ENCODE data around the gene MLF2. TPM values are rescaled to one million over a fixed set of nuclear protein-coding genes. Genes with fewer than 3 reads are reported as not detected.

MLF2 gene
- total RNA-seq, 1 donor from 2014 or later: 73.6 TPM

GRCh38 chr12:6787309-6787708 lies 34.4 kb upstream of the MLF2 start:
- no peaks in the 10 kb centered on the region for H3K36me3 ChIP-seq (ENCODE audit: control insufficient read depth in 3 of 3, insufficient read depth in 3 of 3, low read length in 3 of 3)
- no peak overlapping the region for H3K4me3 ChIP-seq (ENCODE audit: low read length in 3 of 3)
- peaks cover 0 to 3% (median 0%) of the 10 kb centered on the region in 3 donors for H3K4me1 ChIP-seq (ENCODE audit: control insufficient read depth in 3 of 3, insufficient read depth in 3 of 3, low read length in 3 of 3)
- H3K9ac ChIP-seq (ENCODE audit: low read depth in 1 of 3, low read length in 3 of 3): no peak overlapping the region
- no peak overlapping the region for H3K27ac ChIP-seq (ENCODE audit: low read depth, low read length)
- H3K9me3 ChIP-seq (ENCODE audit: control insufficient read depth in 3 of 3, low read length in 3 of 3): no peaks in the 10 kb centered on the region
- no peaks in the 10 kb centered on the region for H3K27me3 ChIP-seq (ENCODE audit: control insufficient read depth in 3 of 3, insufficient read depth in 3 of 3, low read length in 3 of 3)

GRCh38 chr12:6786416-6787094 lies 33.6 kb upstream of the MLF2 start:
- peaks cover 0 to 3% (median 0%) of the 10 kb centered on the region in 3 donors for H3K4me1 ChIP-seq (ENCODE audit: control insufficient read depth in 3 of 3, insufficient read depth in 3 of 3, low read length in 3 of 3)
- H3K27ac ChIP-seq (ENCODE audit: low read depth, low read length): no peak overlapping the region
- no peak overlapping the region for H3K9ac ChIP-seq (ENCODE audit: low read depth in 1 of 3, low read length in 3 of 3)
- H3K27me3 ChIP-seq (ENCODE audit: control insufficient read depth in 3 of 3, insufficient read depth in 3 of 3, low read length in 3 of 3): no peaks in the 10 kb centered on the region
- H3K9me3 ChIP-seq (ENCODE audit: control insufficient read depth in 3 of 3, low read length in 3 of 3): no peaks in the 10 kb centered on the region
- no peak overlapping the region for H3K4me3 ChIP-seq (ENCODE audit: low read length in 3 of 3)
- H3K36me3 ChIP-seq (ENCODE audit: control insufficient read depth in 3 of 3, insufficient read depth in 3 of 3, low read length in 3 of 3): no peaks in the 10 kb centered on the region

DNA sequence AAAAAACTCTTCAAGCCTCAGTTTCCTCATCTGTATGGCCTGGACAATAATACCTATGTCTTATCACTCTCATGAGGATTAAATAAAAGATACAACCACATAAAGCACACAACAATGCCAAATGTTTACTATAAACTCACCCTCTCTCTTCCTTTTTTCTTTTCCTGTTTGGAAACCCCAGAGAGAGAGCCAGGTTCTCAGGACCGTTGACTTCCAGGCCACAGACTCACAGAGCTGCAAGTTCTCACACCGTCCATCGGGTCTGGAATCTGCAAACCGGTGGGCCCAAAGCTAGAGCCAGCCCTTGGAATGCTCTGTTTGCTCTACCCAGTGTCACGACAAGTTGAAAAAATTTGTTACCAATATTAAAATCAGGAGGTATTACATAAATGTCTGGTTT lies 31.8 kb upstream of the MLF2 start:
- Histone ChIP-seq H3K9ac (ENCODE audit: low read depth in 1 of 3, low read length in 3 of 3) (no peak overlapping the region), H3K36me3 (ENCODE audit: control insufficient read depth in 3 of 3, insufficient read depth in 3 of 3, low read length in 3 of 3) (no peaks in the 10 kb centered on the region), H3K27ac (ENCODE audit: low read depth, low read length) (no peak overlapping the region), H3K27me3 (ENCODE audit: control insufficient read depth in 3 of 3, insufficient read depth in 3 of 3, low read length in 3 of 3) (no peaks in the 10 kb centered on the region), H3K9me3 (ENCODE audit: control insufficient read depth in 3 of 3, low read length in 3 of 3) (no peaks in the 10 kb centered on the region), H3K4me3 (ENCODE audit: low read length in 3 of 3) (no peak overlapping the region), H3K4me1 (ENCODE audit: control insufficient read depth in 3 of 3, insufficient read depth in 3 of 3, low read length in 3 of 3) (peaks cover 0 to 3% (median 0%) of the 10 kb centered on the region in 3 donors)

GRCh38 chr12:6784296-6784695 lies 31.4 kb upstream of the MLF2 start:
- Histone ChIP-seq H3K4me3 (ENCODE audit: low read length in 3 of 3) (no peak overlapping the region), H3K4me1 (ENCODE audit: control insufficient read depth in 3 of 3, insufficient read depth in 3 of 3, low read length in 3 of 3) (peaks cover 0 to 3% (median under 1%) of the 10 kb centered on the region in 3 donors), H3K9me3 (ENCODE audit: control insufficient read depth in 3 of 3, low read length in 3 of 3) (no peaks in the 10 kb centered on the region), H3K27ac (ENCODE audit: low read depth, low read length) (no peak overlapping the region), H3K27me3 (ENCODE audit: control insufficient read depth in 3 of 3, insufficient read depth in 3 of 3, low read length in 3 of 3) (no peaks in the 10 kb centered on the region), H3K9ac (ENCODE audit: low read depth in 1 of 3, low read length in 3 of 3) (no peak overlapping the region), H3K36me3 (ENCODE audit: control insufficient read depth in 3 of 3, insufficient read depth in 3 of 3, low read length in 3 of 3) (no peaks in the 10 kb centered on the region)

DNA sequence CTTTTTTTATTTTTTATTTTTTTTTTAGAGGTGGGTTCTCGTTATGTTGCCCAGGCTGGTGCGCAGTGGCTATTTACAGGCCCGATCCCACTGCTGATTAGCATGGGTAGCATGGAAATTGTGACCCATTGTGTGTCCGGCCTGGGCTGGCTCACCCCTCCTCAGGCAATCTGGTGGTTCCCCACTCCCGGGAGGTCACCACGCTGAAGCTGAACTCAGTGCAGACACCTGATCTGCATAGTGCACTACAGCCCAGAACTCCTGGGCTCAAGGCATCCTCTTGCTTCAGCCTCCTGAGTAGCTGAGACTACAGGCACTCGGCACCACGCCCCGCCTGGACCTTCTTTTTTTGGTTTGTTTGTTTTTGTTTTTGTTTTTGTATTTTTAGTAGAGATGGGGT lies 30.9 kb upstream of the MLF2 start:
- no peaks in the 10 kb centered on the region for H3K9me3 ChIP-seq (ENCODE audit: control insufficient read depth in 3 of 3, low read length in 3 of 3)
- no peak overlapping the region for H3K9ac ChIP-seq (ENCODE audit: low read depth in 1 of 3, low read length in 3 of 3)
- H3K27ac ChIP-seq (ENCODE audit: low read depth, low read length): no peak overlapping the region
- H3K27me3 ChIP-seq (ENCODE audit: control insufficient read depth in 3 of 3, insufficient read depth in 3 of 3, low read length in 3 of 3): no peaks in the 10 kb centered on the region
- no peaks in the 10 kb centered on the region for H3K36me3 ChIP-seq (ENCODE audit: control insufficient read depth in 3 of 3, insufficient read depth in 3 of 3, low read length in 3 of 3)
- H3K4me3 ChIP-seq (ENCODE audit: low read length in 3 of 3): no peak overlapping the region
- peaks cover 3 to 5% (median 5%) of the 10 kb centered on the region in 3 donors for H3K4me1 ChIP-seq (ENCODE audit: control insufficient read depth in 3 of 3, insufficient read depth in 3 of 3, low read length in 3 of 3)

GRCh38 chr12:6782850-6783566 lies 30.1 kb upstream of the MLF2 start:
- Histone ChIP-seq H3K4me3 (ENCODE audit: low read length in 3 of 3) (no peak overlapping the region), H3K36me3 (ENCODE audit: control insufficient read depth in 3 of 3, insufficient read depth in 3 of 3, low read length in 3 of 3) (no peaks in the 10 kb centered on the region), H3K9ac (ENCODE audit: low read depth in 1 of 3, low read length in 3 of 3) (no peak overlapping the region), H3K27me3 (ENCODE audit: control insufficient read depth in 3 of 3, insufficient read depth in 3 of 3, low read length in 3 of 3) (no peaks in the 10 kb centered on the region), H3K4me1 (ENCODE audit: control insufficient read depth in 3 of 3, insufficient read depth in 3 of 3, low read length in 3 of 3) (peaks cover 11 to 13% (median 13%) of the 10 kb centered on the region in 3 donors), H3K9me3 (ENCODE audit: control insufficient read depth in 3 of 3, low read length in 3 of 3) (no peaks in the 10 kb centered on the region), H3K27ac (ENCODE audit: low read depth, low read length) (no peak overlapping the region)

DNA sequence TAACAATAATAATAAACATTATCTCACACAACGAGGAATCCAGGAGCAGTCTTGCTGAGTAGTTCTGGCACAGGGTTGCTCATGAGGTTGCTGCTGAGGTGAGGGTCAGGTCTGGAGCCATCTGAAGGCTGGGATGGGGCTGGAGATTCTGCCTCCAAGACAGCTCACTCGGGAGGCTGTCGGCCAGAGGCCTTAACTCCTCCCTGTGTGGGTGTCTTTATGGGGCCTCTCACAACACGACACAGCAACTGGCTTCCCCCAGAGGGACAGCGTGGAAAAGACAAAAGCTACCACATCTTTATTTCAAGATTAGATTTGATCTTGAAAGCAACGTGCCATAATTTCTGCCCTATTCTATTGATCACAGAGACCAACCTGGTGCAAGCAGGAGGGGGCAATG lies 29.2 kb upstream of the MLF2 start:
- Histone ChIP-seq H3K4me3 (ENCODE audit: low read length in 3 of 3) (no peak overlapping the region), H3K4me1 (ENCODE audit: control insufficient read depth in 3 of 3, insufficient read depth in 3 of 3, low read length in 3 of 3) (peaks cover 13 to 18% (median 16%) of the 10 kb centered on the region in 3 donors)

DNA sequence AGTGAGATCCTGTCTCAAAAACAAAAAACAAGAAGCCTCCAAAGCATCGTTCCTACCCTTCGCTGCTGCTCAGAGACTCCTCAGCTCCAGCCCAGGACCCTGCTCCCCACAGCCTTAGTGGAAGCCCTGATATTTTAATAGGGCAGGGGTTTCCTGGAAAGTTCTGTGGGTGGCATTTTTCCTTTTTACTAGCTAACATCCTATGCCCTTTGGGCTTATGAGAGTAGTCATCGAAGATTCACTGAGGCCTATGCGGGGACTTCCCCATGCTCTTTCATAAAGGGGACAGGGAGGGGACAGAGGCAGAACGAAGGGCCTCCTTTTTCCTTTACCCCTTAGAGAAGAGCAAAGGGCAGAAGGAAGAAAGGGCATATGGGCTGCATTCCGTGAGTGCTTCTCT lies 27.6 kb upstream of the MLF2 start:
- Histone ChIP-seq H3K9me3 (ENCODE audit: control insufficient read depth in 3 of 3, low read length in 3 of 3) (no peaks in the 10 kb centered on the region), H3K27me3 (ENCODE audit: control insufficient read depth in 3 of 3, insufficient read depth in 3 of 3, low read length in 3 of 3) (no peaks in the 10 kb centered on the region), H3K4me3 (ENCODE audit: low read length in 3 of 3) (no peak overlapping the region), H3K36me3 (ENCODE audit: control insufficient read depth in 3 of 3, insufficient read depth in 3 of 3, low read length in 3 of 3) (no peaks in the 10 kb centered on the region), H3K9ac (ENCODE audit: low read depth in 1 of 3, low read length in 3 of 3) (no peak overlapping the region), H3K27ac (ENCODE audit: low read depth, low read length) (no peak overlapping the region), H3K4me1 (ENCODE audit: control insufficient read depth in 3 of 3, insufficient read depth in 3 of 3, low read length in 3 of 3) (peaks cover 13 to 18% (median 16%) of the 10 kb centered on the region in 3 donors)

More for the DNA sequence above, 29.2 kb upstream of the MLF2 start:
- Histone ChIP-seq H3K27me3 (ENCODE audit: control insufficient read depth in 3 of 3, insufficient read depth in 3 of 3, low read length in 3 of 3) (no peaks in the 10 kb centered on the region), H3K9ac (ENCODE audit: low read depth in 1 of 3, low read length in 3 of 3) (no peak overlapping the region), H3K9me3 (ENCODE audit: control insufficient read depth in 3 of 3, low read length in 3 of 3) (no peaks in the 10 kb centered on the region), H3K27ac (ENCODE audit: low read depth, low read length) (no peak overlapping the region), H3K36me3 (ENCODE audit: control insufficient read depth in 3 of 3, insufficient read depth in 3 of 3, low read length in 3 of 3) (no peaks in the 10 kb centered on the region)

- no peak overlapping the region for H3K27ac ChIP-seq (ENCODE audit: low read depth, low read length)
Observed at GRCh38 chr12:6779708-6780432, 26.9 kb upstream of the MLF2 start.

More at GRCh38 chr12:6779708-6780432, 26.9 kb upstream of the MLF2 start:
- H3K27me3 ChIP-seq (ENCODE audit: control insufficient read depth in 3 of 3, insufficient read depth in 3 of 3, low read length in 3 of 3): no peaks in the 10 kb centered on the region
- peak overlapping the region in 1 of 3 donors; percentile 86 for H3K9ac ChIP-seq (ENCODE audit: low read depth in 1 of 3, low read length in 3 of 3)
- peaks cover 13 to 18% (median 16%) of the 10 kb centered on the region in 3 donors for H3K4me1 ChIP-seq (ENCODE audit: control insufficient read depth in 3 of 3, insufficient read depth in 3 of 3, low read length in 3 of 3)
- H3K4me3 ChIP-seq (ENCODE audit: low read length in 3 of 3): no peak overlapping the region
- no peaks in the 10 kb centered on the region for H3K9me3 ChIP-seq (ENCODE audit: control insufficient read depth in 3 of 3, low read length in 3 of 3)
- no peaks in the 10 kb centered on the region for H3K36me3 ChIP-seq (ENCODE audit: control insufficient read depth in 3 of 3, insufficient read depth in 3 of 3, low read length in 3 of 3)

All from skeletal muscle tissue (tissue), 4 donors.